ENCODE results near the gene ITGA1.

ITGA1 gene

DNA sequence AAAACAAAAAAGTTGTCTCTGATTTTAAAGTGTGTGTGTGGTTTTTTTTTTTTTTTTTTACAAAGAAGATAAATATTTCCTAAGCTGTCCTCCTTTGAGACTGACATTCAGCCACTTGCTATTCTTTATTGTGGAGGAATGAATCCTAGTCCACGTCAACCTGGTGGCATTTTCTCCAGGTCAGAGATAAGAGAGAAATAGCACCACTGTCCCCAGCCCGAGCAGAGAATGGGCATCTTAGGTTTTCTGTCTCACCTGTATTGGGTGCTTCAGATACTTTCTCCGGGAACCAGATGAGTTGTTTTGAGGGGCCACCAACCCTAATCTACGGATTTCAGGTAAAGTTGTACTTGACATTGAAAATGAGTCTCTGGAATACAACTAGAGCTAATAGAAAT, 202.8 kb downstream of the ITGA1 start:
- H3K4me3 ChIP-seq (replicated peaks; ENCODE audit: low read depth, low read length) = peak overlapping the region; percentile 76
- no peak for DNase-seq (ENCODE audit: low read depth)
- TF ChIP-seq, protein P1, sequence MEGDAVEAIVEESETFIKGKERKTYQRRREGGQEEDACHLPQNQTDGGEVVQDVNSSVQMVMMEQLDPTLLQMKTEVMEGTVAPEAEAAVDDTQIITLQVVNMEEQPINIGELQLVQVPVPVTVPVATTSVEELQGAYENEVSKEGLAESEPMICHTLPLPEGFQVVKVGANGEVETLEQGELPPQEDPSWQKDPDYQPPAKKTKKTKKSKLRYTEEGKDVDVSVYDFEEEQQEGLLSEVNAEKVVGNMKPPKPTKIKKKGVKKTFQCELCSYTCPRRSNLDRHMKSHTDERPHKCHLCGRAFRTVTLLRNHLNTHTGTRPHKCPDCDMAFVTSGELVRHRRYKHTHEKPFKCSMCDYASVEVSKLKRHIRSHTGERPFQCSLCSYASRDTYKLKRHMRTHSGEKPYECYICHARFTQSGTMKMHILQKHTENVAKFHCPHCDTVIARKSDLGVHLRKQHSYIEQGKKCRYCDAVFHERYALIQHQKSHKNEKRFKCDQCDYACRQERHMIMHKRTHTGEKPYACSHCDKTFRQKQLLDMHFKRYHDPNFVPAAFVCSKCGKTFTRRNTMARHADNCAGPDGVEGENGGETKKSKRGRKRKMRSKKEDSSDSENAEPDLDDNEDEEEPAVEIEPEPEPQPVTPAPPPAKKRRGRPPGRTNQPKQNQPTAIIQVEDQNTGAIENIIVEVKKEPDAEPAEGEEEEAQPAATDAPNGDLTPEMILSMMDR (IDR thresholded peaks at IDR 0.05; ENCODE audit: low read length, missing control alignments) = no peak

DNA sequence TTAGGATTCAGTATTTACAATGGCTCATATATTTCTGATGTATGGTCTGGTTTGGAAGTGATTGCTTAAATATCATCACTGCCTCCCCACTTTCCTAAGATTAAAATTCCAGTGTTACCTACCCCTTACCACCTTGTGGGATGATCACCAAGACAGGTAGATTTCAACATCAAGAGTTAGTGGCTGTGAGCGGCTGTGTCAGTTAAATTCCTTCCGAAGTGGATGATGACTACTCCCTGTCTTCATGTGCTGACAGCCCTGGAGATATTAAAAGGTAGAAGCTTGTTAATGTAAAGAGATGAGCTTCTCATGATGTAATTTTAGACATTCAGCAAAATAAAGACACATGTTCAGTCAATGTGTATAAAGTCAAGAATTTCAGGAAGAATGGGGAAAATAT, 205.7 kb downstream of the ITGA1 start:
- H3K4me3 ChIP-seq (replicated peaks; ENCODE audit: low read depth, low read length) = no peak overlapping the region
- DNase-seq (ENCODE audit: low read depth) = no peak
- TF ChIP-seq, protein P1 (IDR thresholded peaks at IDR 0.05; ENCODE audit: low read length, missing control alignments) = no peak

GRCh38 chr5:52994266-52994665, 206.6 kb downstream of the ITGA1 start:
- H3K4me3 ChIP-seq (replicated peaks; ENCODE audit: low read depth, low read length) = no peak overlapping the region
- no peak for DNase-seq (ENCODE audit: low read depth)
- TF ChIP-seq, protein P1 (IDR thresholded peaks at IDR 0.05; ENCODE audit: low read length, missing control alignments) = no peak

GRCh38 chr5:52995095-52995494, 207.4 kb downstream of the ITGA1 start:
- DNase-seq (ENCODE audit: low read depth) = no peak
- H3K4me3 ChIP-seq (replicated peaks; ENCODE audit: low read depth, low read length) = no peak overlapping the region
- TF ChIP-seq, protein P1 (IDR thresholded peaks at IDR 0.05; ENCODE audit: low read length, missing control alignments) = no peak

- TF ChIP-seq, protein P1 (IDR thresholded peaks at IDR 0.05; ENCODE audit: low read length, missing control alignments) = no peak
- H3K4me3 ChIP-seq (replicated peaks; ENCODE audit: low read depth, low read length) = no peak overlapping the region
- DNase-seq (ENCODE audit: low read depth) = no peak
Observed at GRCh38 chr5:52995914-52996313, 208.2 kb downstream of the ITGA1 start.

DNA sequence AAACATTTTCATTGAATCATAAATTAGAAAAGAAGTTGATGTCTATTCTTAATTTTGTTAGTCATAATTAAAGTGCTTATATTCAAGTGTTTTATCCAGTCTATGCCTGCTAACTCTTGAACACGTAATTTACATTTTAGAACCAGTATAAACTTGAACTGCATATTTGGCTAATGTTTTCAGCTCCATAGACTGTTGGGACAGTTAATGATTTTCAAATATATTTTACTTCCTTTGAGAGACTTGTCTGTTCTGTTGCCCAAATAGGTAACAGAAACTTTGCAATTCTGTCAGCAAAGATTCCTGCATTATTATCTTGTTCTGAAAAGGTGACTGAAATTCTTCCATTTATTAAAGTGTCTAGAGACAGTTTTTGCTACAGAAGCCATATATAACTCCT, 209.3 kb downstream of the ITGA1 start:
- H3K4me3 ChIP-seq (replicated peaks; ENCODE audit: low read depth, low read length) = no peak overlapping the region
- DNase-seq (ENCODE audit: low read depth) = no peak
- TF ChIP-seq, protein P1 (IDR thresholded peaks at IDR 0.05; ENCODE audit: low read length, missing control alignments) = no peak

GRCh38 chr5:52997424-52997823, 209.7 kb downstream of the ITGA1 start:
- no peak overlapping the region for H3K4me3 ChIP-seq (replicated peaks; ENCODE audit: low read depth, low read length)
- TF ChIP-seq, protein P1 (IDR thresholded peaks at IDR 0.05; ENCODE audit: low read length, missing control alignments) = no peak
- no peak for DNase-seq (ENCODE audit: low read depth)
